NCI-H2196 (cell line): ENCODE results near the gene EXD3.
A peak's percentile ranks its signal among the peaks of the same experiment; 100 is the strongest.

ENCODE experiments used
- DNase-seq: peaks from one replicate; lab custom pipeline; 2025; ENCODE audit not compliant: unreplicated experiment; lab: John Stamatoyannopoulos, UW

Gene EXD3

DNA sequence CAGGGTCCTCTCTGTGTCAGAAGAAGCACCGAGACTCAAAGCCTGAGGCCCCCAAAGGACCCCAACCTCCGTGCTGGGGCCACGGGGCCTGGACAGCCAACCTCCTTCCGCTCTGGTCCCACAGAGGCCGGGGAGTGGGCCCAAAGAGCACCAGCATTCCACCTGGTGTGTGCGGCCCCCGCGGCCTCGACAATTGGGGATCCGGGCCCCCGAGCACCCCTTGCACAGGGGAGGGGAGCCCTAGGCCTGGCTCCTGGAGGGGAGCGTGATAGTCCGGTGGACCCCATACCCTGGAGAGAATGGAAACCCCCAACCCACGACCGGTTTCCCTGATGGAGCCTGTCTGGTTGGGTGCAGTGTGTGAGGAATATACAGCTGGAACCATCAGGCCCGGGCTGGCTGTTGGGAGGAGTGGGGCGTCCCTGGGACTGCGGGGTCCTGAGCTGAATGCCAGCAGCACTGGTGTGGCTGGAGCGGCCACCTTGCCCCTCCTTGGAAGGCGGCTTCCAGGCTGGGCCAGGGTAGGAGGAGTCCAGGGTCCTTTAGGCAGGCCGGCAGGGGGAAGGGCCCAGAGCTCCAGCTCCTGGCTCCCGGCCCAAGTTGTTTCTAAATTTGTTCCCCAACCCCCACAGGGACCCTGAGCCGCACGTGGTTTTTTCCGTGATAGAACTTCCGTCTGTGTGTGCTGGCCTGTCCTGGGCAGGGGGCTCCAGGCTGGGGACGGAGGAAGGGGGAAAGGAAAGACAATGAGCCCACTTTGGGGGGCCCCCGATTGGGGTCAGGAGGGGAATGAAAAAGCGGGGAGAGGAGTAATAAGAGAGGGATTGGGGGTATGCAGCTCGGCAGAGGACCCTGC lies 146.3 kb downstream of the EXD3 start:
- no peak for DNase-seq

DNA sequence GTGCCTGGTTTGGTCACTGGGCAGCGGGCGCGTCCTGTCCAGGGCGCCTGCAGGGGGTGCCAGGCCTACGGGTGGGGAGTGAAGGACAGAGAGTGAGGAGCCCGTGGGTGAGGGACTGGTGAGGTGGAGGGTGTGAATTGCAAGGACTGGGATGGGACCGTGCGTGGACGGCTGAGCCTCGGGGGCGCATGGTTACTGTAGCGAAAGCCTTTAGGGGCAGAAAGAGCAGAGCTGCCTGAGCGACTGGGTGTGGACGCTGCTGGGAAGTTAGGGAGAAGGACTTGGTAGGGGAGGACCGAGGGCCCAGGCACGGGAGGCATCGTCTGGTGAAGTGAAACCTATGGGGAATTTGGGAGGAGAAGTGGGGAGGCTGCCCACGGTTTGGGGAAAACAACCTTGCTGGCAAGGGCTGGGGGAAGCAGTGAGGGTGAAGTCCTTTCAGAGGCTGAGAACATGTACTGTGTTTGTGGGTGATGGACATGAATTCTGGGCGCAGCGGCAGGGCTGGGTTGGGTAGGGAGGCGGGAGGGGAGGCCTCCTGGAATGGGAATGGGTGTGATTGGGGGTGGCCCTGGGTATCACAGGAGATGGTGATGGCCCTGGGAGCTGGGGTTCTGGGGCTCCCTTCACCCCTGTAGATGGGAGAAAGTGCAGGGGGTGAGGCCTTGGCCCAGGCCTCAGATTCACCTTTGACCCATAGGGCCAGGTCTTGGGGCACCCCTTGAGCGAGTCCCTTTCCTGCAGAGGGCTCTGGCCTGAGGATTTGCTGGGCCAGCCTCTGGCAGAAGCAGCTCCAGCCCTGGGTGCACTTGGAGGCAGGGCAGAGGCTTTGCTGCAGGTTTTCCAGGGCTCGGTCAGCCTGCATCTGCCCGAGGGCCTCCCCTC lies 147.1 kb downstream of the EXD3 start:
- DNase-seq: no peak

DNA sequence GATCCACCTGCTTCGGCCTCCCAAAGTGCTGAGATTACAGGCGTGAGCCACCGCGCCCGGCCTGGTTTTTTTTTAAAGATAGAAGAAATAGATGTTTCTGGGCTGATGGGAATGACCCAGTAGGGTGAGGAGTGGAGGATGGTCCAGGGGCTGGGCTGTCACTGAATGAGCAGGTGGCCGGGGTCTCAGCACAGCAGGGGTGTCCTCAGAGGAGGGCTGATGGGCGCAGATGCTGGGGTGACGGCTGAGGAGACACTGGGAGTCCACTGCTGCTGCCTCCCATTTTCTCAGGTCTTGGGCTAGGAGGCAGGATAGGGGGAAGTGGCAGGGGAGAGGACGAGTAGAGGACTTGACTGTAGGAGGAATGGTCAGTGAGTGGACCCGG lies 147.8 kb downstream of the EXD3 start:
- no peak for DNase-seq

DNA sequence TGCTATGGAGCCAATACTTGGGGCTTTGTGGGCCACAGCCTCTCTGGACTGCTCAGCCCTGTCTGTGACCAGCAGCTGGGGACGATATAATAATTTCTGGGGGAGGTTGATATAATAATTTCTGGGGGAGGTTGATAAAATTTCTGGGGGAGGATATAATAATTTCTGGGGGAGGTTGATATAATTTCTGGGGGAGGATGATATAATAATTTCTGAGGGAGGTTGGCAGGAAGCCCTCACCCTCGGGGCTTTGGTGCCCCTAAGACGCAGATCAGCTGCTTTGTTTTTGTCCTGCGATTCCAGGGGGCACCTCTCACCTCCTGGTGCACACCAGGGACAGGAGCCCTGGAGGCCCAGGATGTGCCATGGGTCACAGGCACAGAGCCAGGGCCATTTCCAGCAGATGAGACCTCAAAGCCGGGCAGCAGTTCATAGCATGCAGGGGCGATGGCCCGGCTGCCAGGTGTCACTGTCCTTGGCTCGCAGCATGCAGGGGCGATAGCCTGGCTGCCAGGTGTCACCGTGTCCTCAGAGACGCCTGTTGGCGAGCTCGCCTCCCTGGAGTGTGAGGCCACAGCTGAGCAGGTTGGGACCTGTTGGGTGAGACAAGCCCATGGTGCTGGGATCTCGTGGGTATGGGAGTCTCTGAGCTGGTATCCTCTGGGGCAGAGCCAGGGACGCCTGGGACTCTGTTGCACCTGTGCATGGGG lies 149.2 kb downstream of the EXD3 start:
- DNase-seq: no peak

DNA sequence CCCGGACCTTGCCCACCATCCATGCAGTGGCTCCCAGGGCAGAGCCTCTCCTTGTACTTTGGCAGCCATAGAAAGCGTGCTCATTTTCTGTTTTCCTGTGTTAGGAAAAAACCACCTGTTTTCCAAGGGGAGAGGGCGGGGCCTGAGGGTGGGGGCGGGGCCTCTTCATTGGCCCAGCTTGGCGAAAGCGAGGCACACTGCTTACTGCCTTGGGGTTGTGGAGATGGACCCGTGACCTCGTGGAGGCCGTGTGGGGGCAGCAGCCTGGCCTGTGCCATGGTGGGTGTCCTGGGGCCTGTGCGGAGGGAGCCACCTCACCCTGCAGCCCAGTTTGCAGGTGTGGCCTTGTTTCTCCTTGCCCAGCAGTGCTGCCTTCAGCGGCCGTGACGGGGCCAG lies 149.9 kb downstream of the EXD3 start:
- DNase-seq: peak; percentile 20

DNA sequence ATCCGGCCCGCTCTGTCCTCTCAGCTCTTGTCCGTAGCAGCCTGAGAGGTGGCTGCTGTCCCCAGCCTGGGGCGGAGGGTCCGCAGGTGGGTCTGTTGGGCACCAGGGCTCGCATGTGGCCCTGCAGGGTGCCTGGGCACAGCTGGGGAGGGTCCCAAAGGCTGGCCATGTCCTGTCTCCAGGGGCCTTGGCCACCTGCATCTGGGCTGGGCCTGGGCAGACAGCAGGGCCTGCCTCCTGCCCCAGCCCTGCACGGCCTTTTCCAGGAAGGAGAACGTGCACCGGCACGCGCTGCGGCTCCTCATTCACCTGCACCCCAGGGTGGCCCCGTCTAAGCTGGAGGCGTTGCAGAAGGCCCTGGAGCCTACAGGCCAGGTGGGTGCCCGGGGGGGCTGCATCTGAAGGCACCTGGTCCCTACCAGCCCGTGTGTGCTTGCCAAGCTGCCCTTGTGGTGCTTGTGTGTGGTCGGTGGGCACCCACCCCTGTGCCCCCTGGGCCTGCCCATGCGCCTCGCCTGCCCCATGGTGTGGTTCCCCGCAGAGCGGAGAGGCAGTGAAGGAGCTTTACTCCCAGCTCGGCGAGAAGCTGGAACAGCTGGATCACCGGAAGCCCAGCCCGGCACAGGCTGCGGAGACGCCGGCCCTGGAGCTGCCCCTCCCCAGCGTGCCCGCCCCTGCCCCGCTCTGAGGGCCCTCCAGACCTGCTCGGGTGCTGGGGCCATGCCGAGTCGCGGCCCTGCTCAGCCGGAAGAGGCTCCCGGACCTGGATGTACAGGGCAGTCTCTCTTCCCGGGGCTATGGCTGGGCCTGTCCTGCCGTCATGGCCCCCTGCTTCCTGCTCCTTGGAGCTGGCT lies 150.5 kb downstream of the EXD3 start:
- no peak for DNase-seq

DNA sequence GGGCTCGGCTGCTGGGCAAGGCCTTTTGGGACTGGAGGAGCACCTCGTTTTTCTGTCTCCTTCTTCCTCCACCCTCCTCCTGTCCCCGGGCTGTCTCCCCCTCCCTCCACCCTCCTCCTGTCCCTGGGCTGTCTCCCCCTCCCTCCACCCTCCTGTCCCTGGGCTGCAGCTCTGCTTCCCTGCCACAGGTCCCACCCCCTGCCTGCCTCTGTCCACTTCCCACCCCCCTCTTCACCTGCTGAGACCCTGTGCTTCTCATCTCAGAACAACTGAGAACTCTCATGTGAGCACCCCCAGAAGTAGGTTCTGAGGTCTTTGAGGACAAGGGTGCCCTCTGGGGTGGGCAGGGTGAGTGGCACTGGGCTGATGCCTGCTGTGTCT lies 151.3 kb downstream of the EXD3 start:
- DNase-seq: no peak

DNA sequence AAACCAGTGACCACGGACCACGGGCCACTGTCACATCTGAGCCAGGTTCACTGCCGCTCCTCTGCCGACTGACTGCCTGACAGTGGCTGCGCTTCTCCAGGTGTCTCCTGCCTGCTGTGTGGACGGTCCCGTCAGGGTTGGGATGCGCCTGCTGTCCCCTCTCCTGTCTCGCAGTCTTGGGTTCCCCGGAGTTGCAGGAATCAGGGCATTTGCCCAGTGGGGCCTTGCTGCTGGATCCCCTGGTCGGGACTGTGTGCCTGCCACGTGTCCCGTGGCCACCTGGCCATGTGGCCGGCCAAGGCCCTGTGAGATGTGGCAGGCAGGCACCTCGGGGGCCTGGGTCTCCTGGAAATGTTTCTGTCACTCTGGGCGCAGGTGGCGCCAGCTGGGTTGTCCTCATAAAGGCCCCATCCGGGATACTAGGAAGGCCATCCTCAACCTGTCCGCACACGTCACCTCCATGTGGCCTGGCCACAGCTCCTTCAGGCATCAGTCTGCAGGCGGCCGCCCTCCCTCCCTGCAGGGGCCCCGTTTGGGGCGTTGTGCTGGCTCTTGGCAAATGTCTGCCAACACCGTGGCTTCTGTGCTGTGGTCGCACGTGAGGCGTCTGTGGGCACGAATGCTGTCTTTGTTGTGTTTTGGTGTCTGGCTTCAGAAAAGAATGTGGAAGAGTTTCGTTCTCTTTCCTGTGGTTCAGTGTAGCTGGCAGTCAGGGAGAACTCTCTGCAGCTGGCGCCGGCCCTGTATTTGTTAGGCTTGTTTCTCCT lies 151.8 kb downstream of the EXD3 start:
- DNase-seq: no peak

DNA sequence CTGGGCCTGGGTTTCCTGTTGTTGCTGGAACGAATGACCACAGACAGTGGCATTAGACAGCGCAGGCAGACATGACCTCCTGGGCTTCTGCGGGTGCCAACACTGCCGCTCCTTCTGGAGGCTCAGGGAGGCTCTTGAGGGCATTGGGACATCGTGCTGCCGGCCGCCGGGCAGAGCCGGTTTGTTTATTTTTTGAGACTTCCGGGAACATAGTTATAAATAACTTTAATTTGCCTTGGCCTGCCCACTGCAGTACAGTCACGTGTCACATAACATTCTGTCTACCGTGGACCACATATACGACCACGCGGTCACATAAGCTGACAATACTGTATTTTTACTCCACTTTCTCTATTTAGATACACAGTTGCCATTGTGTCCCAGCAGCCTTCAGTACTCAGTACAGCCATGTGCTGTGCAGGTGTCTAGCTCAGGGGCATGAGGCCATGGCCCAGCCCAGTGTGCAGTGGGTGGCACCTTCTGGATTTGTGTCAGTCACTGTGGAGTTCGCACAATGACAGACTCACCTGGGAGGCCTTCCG lies 153.7 kb downstream of the EXD3 start:
- peak; percentile 33 for DNase-seq

DNA sequence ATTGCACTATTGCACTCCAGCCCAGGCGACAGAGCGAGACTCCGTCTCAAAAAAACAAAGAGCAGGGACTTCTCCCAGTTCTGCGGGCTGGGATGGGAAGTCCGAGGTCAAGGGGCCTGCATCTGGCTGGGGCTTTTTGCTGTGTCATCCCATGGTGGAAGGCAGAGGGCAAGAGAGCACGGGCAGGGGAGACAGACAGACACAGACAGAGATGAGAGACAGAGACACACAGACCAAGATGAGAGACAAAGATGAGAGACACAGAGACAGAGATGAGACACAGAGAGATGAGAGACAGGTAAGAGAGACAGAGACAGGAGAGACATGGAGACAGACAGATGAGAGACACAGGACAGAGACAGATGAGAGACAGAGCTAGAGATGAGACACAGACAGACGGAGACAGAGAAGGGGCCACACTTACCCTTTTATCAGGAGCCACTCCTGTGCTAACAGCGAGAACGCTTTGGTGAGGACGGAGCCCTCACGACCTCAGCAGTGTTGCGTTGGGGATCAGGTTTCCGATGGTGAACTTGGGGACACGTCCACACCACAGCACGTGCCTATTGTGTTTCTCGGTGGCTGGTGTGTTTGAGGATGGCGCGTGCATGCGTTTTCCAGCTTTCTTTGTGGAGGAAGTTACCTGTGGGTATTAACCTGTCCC lies 154.3 kb downstream of the EXD3 start:
- no peak for DNase-seq

DNA sequence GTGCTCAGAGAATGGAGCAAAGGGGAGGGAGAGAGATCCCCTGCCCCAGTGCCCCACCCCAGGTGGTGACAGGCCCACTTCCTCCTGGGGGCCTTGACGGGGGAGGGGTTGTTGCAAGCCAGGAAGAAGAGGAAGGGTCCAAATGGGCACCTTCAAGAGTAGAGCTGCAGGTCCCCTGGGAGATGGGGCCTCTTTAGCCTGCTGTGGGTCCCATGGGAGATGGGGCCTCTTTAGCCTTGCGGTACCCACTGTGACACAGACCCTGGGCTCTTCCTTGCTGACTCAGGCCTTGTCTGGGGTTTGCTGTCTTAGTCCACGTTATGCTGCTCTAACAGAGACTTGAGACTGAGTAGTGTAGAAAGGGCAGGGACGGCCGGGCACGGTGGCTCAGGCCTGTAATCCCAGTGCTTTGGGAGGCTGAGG lies 155.0 kb downstream of the EXD3 start:
- no peak for DNase-seq

DNA sequence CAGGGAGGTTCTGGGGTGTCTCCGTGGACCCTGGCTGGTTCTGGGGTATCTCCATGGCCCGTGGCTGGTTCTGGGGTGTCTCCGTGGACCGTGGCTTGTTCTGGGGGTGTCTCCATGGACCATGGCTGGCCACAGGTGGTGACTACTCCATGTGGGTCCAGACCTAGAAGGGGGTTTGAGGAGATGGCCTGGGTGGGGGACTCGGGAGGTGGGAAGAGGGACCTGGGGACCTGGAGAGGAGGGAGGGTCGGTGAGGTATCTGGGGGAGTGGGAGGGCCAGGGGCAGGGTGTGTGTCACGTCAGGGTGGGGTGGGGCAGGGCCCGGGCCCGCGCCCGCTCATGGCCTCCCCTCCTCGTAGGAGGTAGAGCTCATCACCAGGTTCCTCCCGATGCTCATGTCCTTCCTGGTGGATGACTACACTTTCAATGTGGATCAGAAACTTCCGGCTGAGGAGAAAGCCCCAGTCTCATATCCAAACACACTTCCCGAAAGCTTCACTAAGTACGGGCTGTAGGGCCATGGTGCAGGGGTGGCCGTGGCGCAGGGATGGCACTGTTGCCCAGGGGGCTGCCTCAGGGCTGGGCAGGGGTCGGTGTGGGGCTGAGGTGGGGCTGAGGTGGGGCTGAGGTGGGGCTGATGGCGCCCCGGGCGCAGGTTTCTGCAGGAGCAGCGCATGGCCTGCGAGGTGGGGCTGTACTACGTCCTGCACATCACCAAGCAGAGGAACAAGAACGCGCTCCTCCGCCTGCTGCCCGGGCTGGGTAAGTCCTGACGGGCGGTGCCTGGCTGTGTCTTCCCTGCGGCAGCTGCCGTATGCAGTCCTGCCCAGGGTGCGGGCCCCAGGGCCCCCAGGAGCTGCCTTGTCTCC lies 156.1 kb downstream of the EXD3 start:
- DNase-seq: no peak

DNA sequence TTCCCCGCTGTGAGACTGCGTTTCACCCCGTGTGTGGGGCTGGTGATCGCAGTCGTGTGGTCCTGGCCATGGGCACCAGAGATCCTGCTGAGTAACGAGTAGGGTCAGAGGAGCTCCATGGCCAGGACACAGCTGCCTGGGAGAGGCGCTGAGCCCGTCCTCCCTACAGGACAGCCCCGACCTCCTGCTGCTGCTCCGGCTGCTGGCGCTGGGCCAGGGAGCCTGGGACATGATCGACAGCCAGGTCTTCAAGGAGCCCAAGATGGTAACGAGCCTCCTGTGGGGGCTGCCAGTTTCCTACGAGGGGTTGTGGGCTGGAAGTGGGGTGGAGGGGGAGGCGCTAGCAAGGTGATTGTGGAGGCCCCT lies 156.8 kb downstream of the EXD3 start:
- no peak for DNase-seq

DNA sequence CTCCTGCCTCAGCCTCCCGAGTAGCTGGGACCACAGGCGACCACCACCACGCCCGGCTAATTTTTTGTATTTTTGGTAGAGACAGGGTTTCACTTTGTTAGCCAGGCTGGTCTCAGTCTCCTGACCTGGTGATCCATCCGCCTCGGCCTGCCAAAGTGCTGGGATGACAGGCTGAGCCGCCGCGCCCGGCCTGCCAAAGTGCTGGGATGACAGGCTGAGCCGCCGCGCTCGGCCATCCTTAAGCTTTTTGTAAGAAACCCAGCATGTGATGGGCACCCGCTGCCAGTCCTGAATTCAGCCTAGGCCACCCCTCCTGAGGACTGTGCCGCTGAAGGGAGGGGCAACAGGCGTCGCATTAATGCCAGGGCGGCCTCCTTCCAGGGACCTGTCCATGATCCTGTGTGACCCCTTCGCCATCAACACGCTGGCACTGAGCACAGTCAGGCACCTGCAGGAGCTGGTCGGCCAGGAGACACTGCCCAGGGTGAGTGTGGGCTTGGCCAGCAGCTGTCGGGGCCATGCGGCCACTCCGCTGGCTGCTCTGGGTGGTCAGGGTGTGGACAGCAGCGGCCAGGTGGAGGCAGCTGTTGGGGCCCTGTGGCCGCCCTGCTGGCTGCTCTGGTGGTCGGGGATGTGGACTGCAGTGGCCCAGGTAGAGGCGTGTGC lies 157.3 kb downstream of the EXD3 start:
- DNase-seq: no peak

DNA sequence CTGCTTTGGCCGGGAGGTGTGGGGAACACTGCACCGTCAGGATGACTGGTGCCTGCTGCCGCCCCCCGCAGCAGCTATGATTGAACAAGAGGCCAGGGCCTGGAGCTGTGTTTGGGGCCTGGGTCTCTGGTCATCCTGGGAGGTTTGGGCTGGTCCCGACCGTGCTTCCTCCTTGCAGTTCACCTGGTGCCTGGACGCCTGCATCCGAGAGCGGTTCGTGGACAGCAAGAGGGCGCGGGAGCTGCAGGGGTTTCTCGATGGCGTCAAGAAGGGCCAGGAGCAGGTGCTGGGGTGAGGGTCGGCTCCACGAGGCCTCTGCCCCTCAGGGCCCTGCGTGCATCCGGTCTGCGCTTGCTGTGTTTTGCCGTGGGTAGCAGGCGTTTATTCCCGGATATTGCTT lies 158.9 kb downstream of the EXD3 start:
- no peak for DNase-seq

DNA sequence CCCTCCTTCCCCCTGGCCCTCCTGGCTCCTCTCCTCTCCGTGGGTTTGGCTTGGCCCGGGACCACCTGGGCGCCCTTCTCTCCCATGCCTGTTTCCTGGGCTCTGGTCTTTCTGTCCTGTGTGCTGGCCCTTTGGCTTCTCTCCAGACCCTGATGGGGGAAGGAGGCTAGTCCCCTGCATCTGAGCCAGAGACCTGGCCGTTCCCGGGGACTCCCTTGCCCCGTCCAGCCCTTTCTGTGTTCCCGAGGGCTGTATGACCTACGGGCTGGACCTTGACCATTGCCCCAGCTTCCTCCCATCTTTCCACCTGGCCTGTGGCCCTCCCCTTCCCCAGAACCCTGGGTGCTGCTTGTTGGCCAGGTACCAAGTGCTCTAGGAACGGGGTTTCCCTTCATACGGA lies 159.5 kb downstream of the EXD3 start:
- no peak for DNase-seq

DNA sequence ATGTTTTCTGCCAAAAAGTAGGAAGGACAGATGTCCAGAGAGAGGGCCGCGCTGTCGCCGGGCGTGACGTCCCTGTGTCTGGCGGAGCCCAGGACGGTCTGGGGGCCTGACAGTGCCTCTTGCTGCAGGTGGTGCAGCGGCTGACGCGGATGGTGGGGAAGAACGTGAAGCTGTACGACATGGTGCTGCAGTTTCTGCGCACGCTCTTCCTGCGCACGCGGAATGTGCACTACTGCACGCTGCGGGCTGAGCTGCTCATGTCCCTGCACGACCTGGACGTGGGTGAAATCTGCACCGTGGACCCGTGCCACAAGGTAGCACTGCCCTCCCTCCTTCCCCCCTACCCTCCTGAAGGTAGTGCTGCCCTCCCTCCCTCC lies 160.1 kb downstream of the EXD3 start:
- DNase-seq: no peak
